Mesothelial cell of epicardium (in vitro differentiated cells): ENCODE measurements around the gene NBEAL2. TPM values are rescaled to one million over a fixed set of nuclear protein-coding genes. Genes with fewer than 3 reads are reported as not detected.
"Not testable (repeated sequence)": the region's sequence is repeated elsewhere in the genome, so short reads cannot be mapped to it uniquely, and the experiment has no call there.

Experiments used
- DNase-seq, 2 experiments: peaks; one replicate each; pipeline ENCODE4 v3.0.0; 2021; ENCODE audit warnings: low spot score in 2 of 2; ENCODE audit not compliant: unreplicated experiment in 2 of 2
- H3K27ac Mint-ChIP-seq: 2 replicates; pipeline ENCODE4 v1.8.0; 2021; ENCODE audit warnings: mixed read lengths
- H3K27me3 Mint-ChIP-seq: 2 replicates; pipeline ENCODE4 v1.8.0; 2021; ENCODE audit warnings: low read depth, mixed read lengths
- H3K36me3 Mint-ChIP-seq: 2 replicates; pipeline ENCODE4 v1.8.0; 2021; ENCODE audit warnings: mixed read lengths
- H3K4me1 Mint-ChIP-seq: 2 replicates; pipeline ENCODE4 v1.8.0; 2021; ENCODE audit warnings: mixed read lengths
- H3K4me3 Mint-ChIP-seq: 2 replicates; pipeline ENCODE4 v1.8.0; 2021; ENCODE audit warnings: mild to moderate bottlenecking, moderate library complexity, mixed read lengths
- H3K9me3 Mint-ChIP-seq: 2 replicates; pipeline ENCODE4 v1.8.0; 2021; ENCODE audit warnings: mixed read lengths
- CTCF ChIP-seq: fragments of 200-600 bp; sonication (generic); IDR thresholded peaks from one replicate; pipeline ENCODE4 v1.5.0; 2021; ENCODE audit warnings: antibody characterized with exemption; ENCODE audit not compliant: unreplicated experiment
- total RNA-seq: library from RNA; stranded (reverse); gene quantifications from 3 replicates; pipeline ENCODE4 v1.2.1, GENCODE V29; 2021

The NBEAL2 gene
- total RNA-seq, 1 donor from 2014 or later, result 86.9 TPM

- Mint-ChIP-seq H3K27me3 (no peaks in the 10 kb centered on the region), H3K27ac (peak overlapping the region; percentile 73), H3K4me3 (no peak overlapping the region), H3K9me3 (no peaks in the 10 kb centered on the region), H3K36me3 (peaks cover 10% of the 10 kb centered on the region), H3K4me1 (peaks cover 7% of the 10 kb centered on the region)
- TF ChIP-seq CTCF, result no peak
- no peak for DNase-seq
Measured at GRCh38 chr3:47028146-47028545, 48.7 kb downstream of the NBEAL2 start.

- Mint-ChIP-seq H3K4me1 (peaks cover 7% of the 10 kb centered on the region), H3K9me3 (no peaks in the 10 kb centered on the region), H3K36me3 (peaks cover 11% of the 10 kb centered on the region), H3K27ac (peak overlapping the region; percentile 73), H3K4me3 (no peak overlapping the region), H3K27me3 (no peaks in the 10 kb centered on the region)
- no peak for DNase-seq
- no peak for TF ChIP-seq CTCF
Measured at GRCh38 chr3:47028667-47029066, 49.2 kb downstream of the NBEAL2 start.

- H3K4me3 Mint-ChIP-seq, H3K27me3 Mint-ChIP-seq, DNase-seq, H3K9me3 Mint-ChIP-seq: not testable (repeated sequence)
- Mint-ChIP-seq H3K36me3 (peaks cover 16% of the 10 kb centered on the region), H3K27ac (peak overlapping the region; percentile 32), H3K4me1 (peaks cover 12% of the 10 kb centered on the region)
Measured at GRCh38 chr3:47031041-47031440, 51.6 kb downstream of the NBEAL2 start.

GRCh38 chr3:47034868-47035489 lies 55.5 kb downstream of the NBEAL2 start:
- no peak for DNase-seq
- H3K27ac Mint-ChIP-seq, result peak overlapping the region; percentile 77
- no peak for TF ChIP-seq CTCF
- peaks cover 5% of the 10 kb centered on the region for H3K4me1 Mint-ChIP-seq
- peaks cover 31% of the 10 kb centered on the region for H3K36me3 Mint-ChIP-seq
- no peak overlapping the region for H3K4me3 Mint-ChIP-seq
- H3K9me3 Mint-ChIP-seq, result peaks cover 4% of the 10 kb centered on the region
- H3K27me3 Mint-ChIP-seq, result no peaks in the 10 kb centered on the region

GRCh38 chr3:47035645-47036044 lies 56.2 kb downstream of the NBEAL2 start:
- DNase-seq, result no peak
- peaks cover 5% of the 10 kb centered on the region for H3K4me1 Mint-ChIP-seq
- peaks cover 36% of the 10 kb centered on the region for H3K36me3 Mint-ChIP-seq
- peak overlapping the region; percentile 77 for H3K27ac Mint-ChIP-seq
- H3K4me3 Mint-ChIP-seq, result no peak overlapping the region
- H3K27me3 Mint-ChIP-seq, result no peaks in the 10 kb centered on the region
- H3K9me3 Mint-ChIP-seq, result peaks cover 4% of the 10 kb centered on the region
- no peak for TF ChIP-seq CTCF

GRCh38 chr3:47036145-47036544 lies 56.7 kb downstream of the NBEAL2 start:
- H3K4me3 Mint-ChIP-seq, result no peak overlapping the region
- peaks cover 4% of the 10 kb centered on the region for H3K9me3 Mint-ChIP-seq
- H3K4me1 Mint-ChIP-seq, result peaks cover 5% of the 10 kb centered on the region
- no peaks in the 10 kb centered on the region for H3K27me3 Mint-ChIP-seq
- peaks cover 39% of the 10 kb centered on the region for H3K36me3 Mint-ChIP-seq
- no peak for DNase-seq
- no peak overlapping the region for H3K27ac Mint-ChIP-seq
- TF ChIP-seq CTCF, result no peak

- H3K27me3 Mint-ChIP-seq, H3K27ac Mint-ChIP-seq, H3K9me3 Mint-ChIP-seq, H3K4me1 Mint-ChIP-seq, H3K4me3 Mint-ChIP-seq, DNase-seq: not testable (repeated sequence)
- peaks cover 39% of the 10 kb centered on the region for H3K36me3 Mint-ChIP-seq
Measured at GRCh38 chr3:47037302-47037701, 57.8 kb downstream of the NBEAL2 start.
